Liver (tissue), 3 donors: ENCODE data around the gene ITPK1.

Source experiments
- CTCF ChIP-seq: fragments of 150-350 bp; IDR thresholded peaks from 2 replicates; pipeline ENCODE4 v1.5.1; 2017; ENCODE audit warnings: improper control_type of control experiment, low read depth, low read length; ENCODE audit not compliant: missing input control
- EGR1 ChIP-seq, 2 donors: IDR thresholded peaks; 2 replicates each; pipeline ENCODE4 v1.6.1; 2016 to 2018; ENCODE audit warnings: antibody characterized with exemption in 2 of 2, low read depth in 2 of 2
- FOXA1 ChIP-seq: IDR thresholded peaks from 2 replicates; pipeline ENCODE4 v1.6.1; 2016; ENCODE audit warnings: antibody characterized with exemption
- TAF1 ChIP-seq: conservative IDR thresholded peaks from 2 replicates; pipeline ENCODE4 v1.6.1; 2016; ENCODE audit warnings: antibody characterized with exemption, mild to moderate bottlenecking
- donor health status: healthy.
- donor health status: healthy.

- TF ChIP-seq CTCF (no peak), FOXA1 (no peak), TAF1 (no peak), EGR1 (IDR thresholded peaks at IDR 0.05; ENCODE audit: low read depth in 2 of 2) (no peak)
Measured at GRCh38 chr14:93054876-93055275, 60.8 kb downstream of the ITPK1 start.
